Right ventricle myocardium superior (tissue), 1 donor: Measurements from ENCODE around the gene EEF2K. TPM values are rescaled to one million over a fixed set of nuclear protein-coding genes. Genes with fewer than 3 reads are reported as not detected.
"Not testable (repeated sequence)": the region's sequence is repeated elsewhere in the genome, so short reads cannot be mapped to it uniquely, and the experiment has no call there.

Experiments
- ATAC-seq: fragments of 200-7000 bp; cut with Tn5 transposase; one replicate; pipeline ENCODE4 v1.9.1; 2020; ENCODE audit warnings: mild to moderate bottlenecking; ENCODE audit not compliant: poor library complexity
- DNase-seq: peaks from one replicate; pipeline ENCODE4 v3.0.0-alpha.2; 2020
- intact Hi-C: fragments of 100-400 bp; cut with DNase I; formaldehyde crosslinking; loops from one replicate; pipeline ENCODE4 v1.11.2; 2022
- total RNA-seq: library from RNA; stranded (reverse); fragmentation: NEBNext Ultra II Directional; extraction: Animal tissue kit (Norgen Biotek cat#: 25700); gene quantifications from one replicate; pipeline ENCODE4 v1.2.1, GENCODE V29; 2021
- donor health status: DM: no; HTN: yes; CAD: no; lungs with severe emphysema.

The EEF2K gene
- total RNA-seq, 1 donor from 2014 or later, result 26.4 TPM

GRCh38 chr16:22188267-22188594, 17.8 kb upstream of the EEF2K start:
- intact Hi-C loops, result loop anchor here (5.0 to 10.0 kb wide), 3 partner anchors 103 to 233 kb away; partner anchors contain the start of genes PDZD9 and UQCRC2
- no peak for DNase-seq
- no peak for ATAC-seq

GRCh38 chr16:22188595-22189442, 17.3 kb upstream of the EEF2K start:
- ATAC-seq (no peak), DNase-seq (peak; percentile 65)
- intact Hi-C loops, result loop anchor here (5.0 to 10.0 kb wide), 3 partner anchors 104 to 234 kb away; partner anchors contain the start of genes PDZD9 and UQCRC2

GRCh38 chr16:22189473-22190080, 16.5 kb upstream of the EEF2K start:
- intact Hi-C loops, result loop anchor here (5.0 to 10.0 kb wide), 3 partner anchors 105 to 235 kb away; partner anchors contain the start of genes PDZD9 and UQCRC2
- DNase-seq, result peak; percentile 76
- no peak for ATAC-seq

- DNase-seq, result peak; percentile 85
- intact Hi-C loops, result no loop called here
- peak; percentile 78 for ATAC-seq
These were observed 15.8 kb upstream of the EEF2K start for GRCh38 chr16:22190081-22190775.

- ATAC-seq (peak; percentile 81), DNase-seq (peak; percentile 100)
- intact Hi-C loops, result no loop called here
These were observed 15.1 kb upstream of the EEF2K start for GRCh38 chr16:22190776-22191531.

GRCh38 chr16:22191532-22192260, 14.4 kb upstream of the EEF2K start:
- intact Hi-C loops, result no loop called here
- ATAC-seq, result no peak
- DNase-seq, result no peak

GRCh38 chr16:22192261-22193062, 13.6 kb upstream of the EEF2K start:
- ATAC-seq (peak; percentile 27), DNase-seq (peak; percentile 90)
- intact Hi-C loops, result no loop called here

GRCh38 chr16:22193063-22193411, 13.0 kb upstream of the EEF2K start:
- DNase-seq, result no peak
- ATAC-seq, result no peak
- intact Hi-C loops, result no loop called here

GRCh38 chr16:22194707-22195444, 11.2 kb upstream of the EEF2K start:
- intact Hi-C loops, result loop anchor here (1.0 kb wide), 1 partner anchor 102 kb away; the partner anchor contains the start of gene POLR3E
- DNase-seq (no peak), ATAC-seq (no peak)

GRCh38 chr16:22195445-22195694, 10.7 kb upstream of the EEF2K start:
- intact Hi-C loops, result loop anchor here (1.0 kb wide), 1 partner anchor 102 kb away; the partner anchor contains the start of gene POLR3E
- no peak for DNase-seq
- no peak for ATAC-seq

GRCh38 chr16:22195695-22196558, 10.2 kb upstream of the EEF2K start:
- intact Hi-C loops, result loop anchor here (1.0 kb wide), 1 partner anchor 101 kb away; the partner anchor contains the start of gene POLR3E
- ATAC-seq (peak; percentile 57), DNase-seq (peak; percentile 92)

GRCh38 chr16:22196559-22197168, 9.4 kb upstream of the EEF2K start:
- intact Hi-C loops, ATAC-seq, DNase-seq: not testable (repeated sequence)

GRCh38 chr16:22198547-22199293, 7.4 kb upstream of the EEF2K start:
- DNase-seq (no peak), ATAC-seq (no peak)
- intact Hi-C loops, result no loop called here

GRCh38 chr16:22202261-22202637, 3.8 kb upstream of the EEF2K start:
- no peak for ATAC-seq
- intact Hi-C loops, result no loop called here

GRCh38 chr16:22203091-22203490, 3.0 kb upstream of the EEF2K start:
- DNase-seq (no peak), ATAC-seq (no peak)
- intact Hi-C loops, result no loop called here

More at GRCh38 chr16:22202261-22202637, 3.8 kb upstream of the EEF2K start:
- no peak for DNase-seq
